Trophoblast cell (in vitro differentiated cells and primary cell): ENCODE data around the gene GPHA2.
A peak's percentile ranks its signal among the peaks of the same experiment; 100 is the strongest.

Experiments used
- DNase-seq, 2 donors: peaks; one replicate each; pipeline ENCODE4 v3.0.0-alpha.2; 2016
- H2AFZ ChIP-seq: 2 replicates; pipeline ENCODE4 v1.6.1; 2013; ENCODE audit warnings: low read length, moderate library complexity, mild to moderate bottlenecking; ENCODE audit not compliant: insufficient read depth, poor library complexity
- H2AK5ac ChIP-seq: 2 replicates; pipeline ENCODE4 v1.6.1; 2013; ENCODE audit warnings: mild to moderate bottlenecking, low read length
- H2BK120ac ChIP-seq: 2 replicates; pipeline ENCODE4 v1.6.1; 2013; ENCODE audit warnings: low read length, mild to moderate bottlenecking, moderate library complexity; ENCODE audit not compliant: insufficient read depth, poor library complexity
- H2BK12ac ChIP-seq: 2 replicates; pipeline ENCODE4 v1.6.1; 2013; ENCODE audit warnings: mild to moderate bottlenecking, low read length, moderate library complexity
- H2BK5ac ChIP-seq: 2 replicates; pipeline ENCODE4 v1.6.1; 2013; ENCODE audit warnings: low read length, low read depth, moderate library complexity, mild to moderate bottlenecking; ENCODE audit not compliant: poor library complexity
- H3K14ac ChIP-seq: 2 replicates; pipeline ENCODE4 v1.6.1; 2013; ENCODE audit warnings: mild to moderate bottlenecking, low read length
- H3K18ac ChIP-seq: 2 replicates; pipeline ENCODE4 v1.6.1; 2013; ENCODE audit warnings: mild to moderate bottlenecking, low read length
- H3K23ac ChIP-seq: 2 replicates; pipeline ENCODE4 v1.6.1; 2013; ENCODE audit warnings: low read length
- H3K27ac ChIP-seq: 2 replicates; pipeline ENCODE4 v1.5.1; 2013; ENCODE audit warnings: low read depth, mild to moderate bottlenecking, inconsistent platforms, low read length, moderate library complexity
- H3K27me3 ChIP-seq: 2 replicates; pipeline ENCODE4 v1.6.1; 2013; ENCODE audit warnings: inconsistent platforms, mild to moderate bottlenecking, low read length, moderate library complexity; ENCODE audit not compliant: insufficient read depth
- H3K36me3 ChIP-seq, 2 experiments: 1 replicate in 1 of 2; 2 replicates in 1 of 2; pipeline ENCODE4 v1.6.1; 2013; ENCODE audit warnings: low read length in 2 of 2, mild to moderate bottlenecking in 2 of 2, moderate library complexity in 1 of 2; ENCODE audit not compliant: insufficient read depth in 2 of 2, control insufficient read depth in 1 of 2
- H3K4ac ChIP-seq: 2 replicates; pipeline ENCODE4 v1.6.1; 2013; ENCODE audit warnings: low read depth, mild to moderate bottlenecking, low read length, moderate library complexity
- H3K4me1 ChIP-seq, 2 experiments: 1 replicate in 1 of 2; 2 replicates in 1 of 2; pipeline ENCODE4 v1.6.1; 2013; ENCODE audit warnings: low read length in 2 of 2, mild to moderate bottlenecking in 2 of 2, moderate library complexity in 1 of 2; ENCODE audit not compliant: insufficient read depth in 2 of 2, control insufficient read depth in 1 of 2
- H3K4me2 ChIP-seq: 2 replicates; pipeline ENCODE4 v1.6.1; 2013; ENCODE audit warnings: inconsistent platforms, mild to moderate bottlenecking, low read length, moderate library complexity
- H3K4me3 ChIP-seq: 2 replicates; pipeline ENCODE4 v1.5.1; 2013; ENCODE audit warnings: mild to moderate bottlenecking, low read depth, low read length, inconsistent platforms
- H3K79me1 ChIP-seq: one replicate; pipeline ENCODE4 v1.6.1; 2013; ENCODE audit warnings: low read length
- H3K79me2 ChIP-seq: 2 replicates; pipeline ENCODE4 v1.6.1; 2013; ENCODE audit warnings: low read length, mild to moderate bottlenecking; ENCODE audit not compliant: control insufficient read depth, insufficient read depth, poor library complexity
- H3K9ac ChIP-seq: 2 replicates; pipeline ENCODE4 v1.6.1; 2013; ENCODE audit warnings: mild to moderate bottlenecking, low read length
- H3K9me3 ChIP-seq: 2 replicates; pipeline ENCODE4 v1.6.1; 2013; ENCODE audit warnings: low read depth, mild to moderate bottlenecking, control low read depth, inconsistent platforms, low read length; ENCODE audit not compliant: insufficient read depth
- H4K12ac ChIP-seq: 2 replicates; pipeline ENCODE4 v1.6.1; 2013; ENCODE audit warnings: low read depth, mild to moderate bottlenecking, low read length, moderate library complexity
- H4K8ac ChIP-seq: 2 replicates; pipeline ENCODE4 v1.6.1; 2013; ENCODE audit warnings: low read depth, mild to moderate bottlenecking, low read length, moderate library complexity
- H4K91ac ChIP-seq: one replicate; pipeline ENCODE4 v1.6.1; 2013; ENCODE audit warnings: low read depth, mild to moderate bottlenecking, low read length, moderate library complexity
- WGBS: extraction: QIAGEN DNeasy Blood & Tissue Kit; methylation state at CpG from one replicate; pipeline ENCODE4 v1.1.7; 2013; ENCODE audit warnings: missing lambda C conversion rate; ENCODE audit not compliant: insufficient read length, insufficient coverage; ENCODE audit errors: extremely low coverage; 5-methylcytosine and 5-hydroxymethylcytosine counted together

Gene GPHA2

DNA sequence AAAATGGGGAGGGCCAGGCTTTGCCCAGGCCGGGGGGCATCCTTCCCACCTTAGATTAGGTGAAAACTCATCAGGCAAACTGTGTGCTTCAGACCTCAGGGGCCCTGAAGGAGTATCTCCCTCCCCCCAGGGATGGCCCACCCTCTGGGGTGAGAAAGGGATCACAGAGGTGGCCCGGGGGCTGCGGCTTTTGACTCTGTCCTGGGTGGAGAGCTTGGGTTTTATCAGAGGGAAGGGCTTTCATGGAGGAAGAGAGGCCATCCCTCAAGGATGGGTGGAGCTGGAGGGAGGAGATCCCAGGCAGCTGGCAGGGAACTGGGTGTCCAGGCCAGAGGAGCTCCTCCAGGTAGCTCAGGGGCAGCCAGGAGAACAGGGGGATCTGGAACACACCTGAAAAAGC is 14.3 kb downstream of the GPHA2 start:
- Histone ChIP-seq H3K27ac (no peak overlapping the region), H2BK12ac (no peak overlapping the region), H3K14ac (no peak overlapping the region), H3K79me2 (peaks cover 6% of the 10 kb centered on the region), H3K4ac (no peak overlapping the region), H2BK120ac (no peak overlapping the region), H4K91ac (no peak overlapping the region), H3K9ac (no peak overlapping the region), H3K23ac (no peak overlapping the region), H2AFZ (no peak overlapping the region), H4K8ac (no peak overlapping the region), H3K27me3 (no peaks in the 10 kb centered on the region), H2AK5ac (no peak overlapping the region), H3K4me1 (peaks cover under 1 to 2% of the 10 kb centered on the region in 2 experiments), H3K36me3 (no peaks in the 10 kb centered on the region), H3K9me3 (peaks cover 2% of the 10 kb centered on the region), H3K4me3 (no peak overlapping the region), H3K79me1 (peaks cover 14% of the 10 kb centered on the region), H3K4me2 (no peak overlapping the region), H2BK5ac (no peak overlapping the region), H4K12ac (no peak overlapping the region), H3K18ac (no peak overlapping the region)
- no CpG with 5 or more reads among the region's 3 CpGs for WGBS
- DNase-seq = no peak

DNA sequence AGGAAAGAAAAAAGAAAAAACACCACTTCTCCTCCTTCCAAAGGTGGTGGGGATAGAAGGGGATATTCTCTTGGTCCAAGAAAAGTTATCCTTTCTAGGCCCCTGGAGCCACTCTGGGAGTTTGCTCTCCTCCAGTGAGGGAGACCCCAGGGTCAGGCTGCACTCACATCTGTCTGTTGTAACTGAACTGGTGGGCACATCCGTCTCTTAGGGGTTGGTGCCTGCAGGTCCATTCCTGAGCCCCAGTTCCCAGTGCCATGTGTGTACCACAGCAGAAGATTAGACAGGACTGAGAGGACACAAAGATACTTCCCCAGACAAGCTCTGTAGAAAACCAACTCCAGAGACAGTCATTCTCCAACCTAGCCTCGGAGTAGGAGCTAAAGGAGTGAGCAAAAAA is 15.6 kb downstream of the GPHA2 start:
- H3K4ac ChIP-seq = no peak overlapping the region
- WGBS = no CpG with 5 or more reads among the region's 2 CpGs
- H4K91ac ChIP-seq = no peak overlapping the region
- H4K8ac ChIP-seq = no peak overlapping the region
- H3K9ac ChIP-seq = no peak overlapping the region
- H3K27me3 ChIP-seq = no peaks in the 10 kb centered on the region
- no peak overlapping the region for H4K12ac ChIP-seq
- H3K14ac ChIP-seq = no peak overlapping the region
- H3K36me3 ChIP-seq = no peaks in the 10 kb centered on the region
- peaks cover 6 to 8% of the 10 kb centered on the region in 2 experiments for H3K4me1 ChIP-seq
- H3K4me2 ChIP-seq = no peak overlapping the region
- H2BK5ac ChIP-seq = no peak overlapping the region
- H2BK120ac ChIP-seq = no peak overlapping the region
- no peak overlapping the region for H3K18ac ChIP-seq
- no peak overlapping the region for H2AK5ac ChIP-seq
- peaks cover 15% of the 10 kb centered on the region for H3K79me1 ChIP-seq
- no peak overlapping the region for H2AFZ ChIP-seq
- H2BK12ac ChIP-seq = no peak overlapping the region
- peaks cover 6% of the 10 kb centered on the region for H3K79me2 ChIP-seq
- DNase-seq = no peak
- no peak overlapping the region for H3K4me3 ChIP-seq
- peaks cover 2% of the 10 kb centered on the region for H3K9me3 ChIP-seq
- no peak overlapping the region for H3K23ac ChIP-seq
- no peak overlapping the region for H3K27ac ChIP-seq

DNA sequence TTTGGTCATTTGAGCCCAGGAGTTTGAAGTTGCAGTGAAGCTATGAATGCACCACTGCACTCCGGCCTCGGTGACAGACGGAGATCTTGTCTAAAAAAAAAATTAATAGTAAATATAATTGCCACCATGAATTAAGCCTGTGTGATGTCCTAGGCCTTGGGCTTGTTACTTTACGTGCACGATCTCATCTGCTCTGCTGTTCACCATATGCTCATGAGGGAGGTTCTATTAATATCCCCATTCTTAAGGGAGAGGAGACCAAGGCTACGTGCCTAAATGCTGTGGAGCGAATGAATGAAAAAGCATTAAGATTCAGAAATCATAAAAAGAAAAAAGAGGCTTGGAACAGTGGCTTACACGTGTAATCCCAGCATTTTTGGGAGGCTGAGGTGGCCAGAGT is 16.1 kb downstream of the GPHA2 start:
- no peak for DNase-seq

DNA sequence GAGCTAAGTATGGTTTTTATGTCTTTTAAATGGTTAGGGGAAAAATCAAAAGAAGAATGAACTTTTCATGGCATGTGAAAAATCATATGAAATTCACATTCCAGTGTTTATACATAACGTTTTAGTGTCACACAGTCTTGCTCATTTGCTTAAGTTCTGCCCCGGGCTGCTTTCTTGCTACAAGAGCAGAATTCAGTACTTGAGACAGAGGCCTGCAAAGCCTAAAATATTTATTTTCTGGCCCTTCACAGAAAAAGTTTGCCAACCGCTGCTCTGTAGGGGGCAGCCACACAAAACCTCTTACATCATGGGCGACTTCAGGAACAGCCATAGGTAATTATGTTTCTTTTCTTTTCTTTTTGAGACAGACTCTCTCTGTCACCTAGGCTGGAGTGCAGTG is 17.7 kb downstream of the GPHA2 start:
- no peak overlapping the region for H4K12ac ChIP-seq
- H2AK5ac ChIP-seq = no peak overlapping the region
- no peak overlapping the region for H3K27ac ChIP-seq
- peak overlapping the region; percentile 9 for H4K8ac ChIP-seq
- peaks cover 4% of the 10 kb centered on the region for H3K79me2 ChIP-seq
- WGBS = no CpG with 5 or more reads among the region's 4 CpGs
- no peak overlapping the region for H3K4me2 ChIP-seq
- H3K18ac ChIP-seq = no peak overlapping the region
- H3K14ac ChIP-seq = no peak overlapping the region
- H4K91ac ChIP-seq = no peak overlapping the region
- H3K36me3 ChIP-seq = peaks cover 13 to 15% of the 10 kb centered on the region in 2 experiments
- DNase-seq = peak in 1 of 2 donors; percentile 29
- H2BK120ac ChIP-seq = no peak overlapping the region
- H3K23ac ChIP-seq = no peak overlapping the region
- no peak overlapping the region for H2BK5ac ChIP-seq
- no peak overlapping the region for H2AFZ ChIP-seq
- H3K79me1 ChIP-seq = peaks cover 6% of the 10 kb centered on the region
- no peak overlapping the region for H3K4ac ChIP-seq
- H3K27me3 ChIP-seq = no peaks in the 10 kb centered on the region
- peaks cover 4 to 8% of the 10 kb centered on the region in 2 experiments for H3K4me1 ChIP-seq
- no peak overlapping the region for H3K9ac ChIP-seq
- H2BK12ac ChIP-seq = no peak overlapping the region
- H3K4me3 ChIP-seq = no peak overlapping the region
- H3K9me3 ChIP-seq = peaks cover 3% of the 10 kb centered on the region

More for the DNA sequence above, 16.1 kb downstream of the GPHA2 start:
- Histone ChIP-seq H4K8ac (no peak overlapping the region), H3K36me3 (no peaks in the 10 kb centered on the region), H3K23ac (no peak overlapping the region), H3K79me1 (peaks cover 11% of the 10 kb centered on the region), H3K4me1 (peaks cover 6 to 8% of the 10 kb centered on the region in 2 experiments), H2BK120ac (no peak overlapping the region), H2AFZ (no peak overlapping the region), H3K27me3 (no peaks in the 10 kb centered on the region), H2BK12ac (no peak overlapping the region), H2BK5ac (no peak overlapping the region), H3K4me3 (no peak overlapping the region), H3K9me3 (peaks cover 2% of the 10 kb centered on the region), H3K27ac (no peak overlapping the region), H3K4me2 (no peak overlapping the region), H3K14ac (no peak overlapping the region), H4K12ac (no peak overlapping the region), H3K9ac (no peak overlapping the region), H3K79me2 (peaks cover 4% of the 10 kb centered on the region), H3K18ac (no peak overlapping the region), H3K4ac (no peak overlapping the region), H4K91ac (no peak overlapping the region), H2AK5ac (no peak overlapping the region)
- WGBS = no CpG with 5 or more reads among the region's 8 CpGs
